ENCODE measurements around the gene ENTREP3.
"Not testable (repeated sequence)": the region's sequence is repeated elsewhere in the genome, so short reads cannot be mapped to it uniquely, and the experiment has no call there.

The ENTREP3 gene

GRCh38 chr1:155220211-155220965, 34.9 kb downstream of the ENTREP3 start:
- DNase-seq: not testable (repeated sequence)

- peak; percentile 54 for DNase-seq
Measured at GRCh38 chr1:155219592-155220031, 35.7 kb downstream of the ENTREP3 start.

- no peak for DNase-seq
Measured at GRCh38 chr1:155218854-155219591, 36.3 kb downstream of the ENTREP3 start.

GRCh38 chr1:155214702-155215101, 40.6 kb downstream of the ENTREP3 start:
- DNase-seq: not testable (repeated sequence)

- DNase-seq: not testable (repeated sequence)
Measured at GRCh38 chr1:155212051-155212440, 43.2 kb downstream of the ENTREP3 start.

- DNase-seq: not testable (repeated sequence)
Measured at GRCh38 chr1:155211381-155212050, 43.8 kb downstream of the ENTREP3 start.

GRCh38 chr1:155210314-155211104, 44.8 kb downstream of the ENTREP3 start:
- DNase-seq: peak; percentile 53

- no peak for DNase-seq
Measured at GRCh38 chr1:155209312-155209721, 46.0 kb downstream of the ENTREP3 start.

GRCh38 chr1:155208541-155209311, 46.6 kb downstream of the ENTREP3 start, which contains the start of gene MTX1:
Gene MTX1, plus strand, starts transcription at chr1:155208695. Its CDS starts 110 bp downstream, at chr1:155208805.
- peak; percentile 96 for DNase-seq

- no peak for DNase-seq
Measured at GRCh38 chr1:155207806-155208540, 47.3 kb downstream of the ENTREP3 start, which contains the start of gene THBS3. Gene THBS3, minus strand, starts transcription at chr1:155207897. Its CDS starts 21 bp downstream, at chr1:155207876.

- peak; percentile 90 for DNase-seq
Measured at GRCh38 chr1:155206891-155207805, 48.1 kb downstream of the ENTREP3 start.

- DNase-seq: no peak
Measured at GRCh38 chr1:155205969-155206593, 49.2 kb downstream of the ENTREP3 start.

GRCh38 chr1:155205035-155205434, 50.2 kb downstream of the ENTREP3 start:
- no peak for DNase-seq

GRCh38 chr1:155202731-155203515, 52.4 kb downstream of the ENTREP3 start:
- no peak for DNase-seq

- DNase-seq: no peak
Measured at GRCh38 chr1:155202198-155202597, 53.1 kb downstream of the ENTREP3 start.

- DNase-seq: no peak
Measured at GRCh38 chr1:155200920-155201319, 54.4 kb downstream of the ENTREP3 start.

GRCh38 chr1:155199792-155200191, 55.5 kb downstream of the ENTREP3 start:
- DNase-seq: no peak

GRCh38 chr1:155198547-155198906, 56.8 kb downstream of the ENTREP3 start:
- no peak for DNase-seq
